NCI-H226 (cell line): ENCODE measurements around the gene TBC1D8.
"Not testable (repeated sequence)": the region's sequence is repeated elsewhere in the genome, so short reads cannot be mapped to it uniquely, and the experiment has no call there.

Experiments
- DNase-seq: peaks from one replicate; pipeline ENCODE4 v3.0.0-alpha.2; 2015

Gene TBC1D8

GRCh38 chr2:101151146-101151858 lies at the start of gene TBC1D8:
Gene TBC1D8, minus strand, starts transcription at chr2:101151382. Its CDS starts 129 bp downstream, at chr2:101151253.
- DNase-seq, result peak; percentile 77

- no peak for DNase-seq
Observed at GRCh38 chr2:101200676-101201075, 49.5 kb upstream of the TBC1D8 start.

GRCh38 chr2:101199251-101199791 lies 48.1 kb upstream of the TBC1D8 start:
- no peak for DNase-seq

- no peak for DNase-seq
Observed at GRCh38 chr2:101197814-101198213, 46.6 kb upstream of the TBC1D8 start.

GRCh38 chr2:101197215-101197745 lies 46.1 kb upstream of the TBC1D8 start:
- DNase-seq, result no peak

GRCh38 chr2:101195871-101196661 lies 44.9 kb upstream of the TBC1D8 start:
- no peak for DNase-seq

GRCh38 chr2:101193033-101193626 lies 41.9 kb upstream of the TBC1D8 start:
- DNase-seq, result no peak

GRCh38 chr2:101190747-101191516 lies 39.8 kb upstream of the TBC1D8 start:
- no peak for DNase-seq

- no peak for DNase-seq
Observed at GRCh38 chr2:101188683-101189405, 37.7 kb upstream of the TBC1D8 start.

- no peak for DNase-seq
Observed at GRCh38 chr2:101187131-101187530, 35.9 kb upstream of the TBC1D8 start.

GRCh38 chr2:101185656-101186055 lies 34.5 kb upstream of the TBC1D8 start:
- no peak for DNase-seq

GRCh38 chr2:101185085-101185484 lies 33.9 kb upstream of the TBC1D8 start:
- no peak for DNase-seq

- DNase-seq, result no peak
Observed at GRCh38 chr2:101179982-101180381, 28.8 kb upstream of the TBC1D8 start.

- DNase-seq, result no peak
Observed at GRCh38 chr2:101176803-101177202, 25.6 kb upstream of the TBC1D8 start.

- DNase-seq, result no peak
Observed at GRCh38 chr2:101175991-101176390, 24.8 kb upstream of the TBC1D8 start.

GRCh38 chr2:101173707-101174295 lies 22.6 kb upstream of the TBC1D8 start:
- DNase-seq, result no peak

- DNase-seq, result not testable (repeated sequence)
Observed at GRCh38 chr2:101169822-101170221, 18.6 kb upstream of the TBC1D8 start.

GRCh38 chr2:101168706-101169105 lies 17.5 kb upstream of the TBC1D8 start:
- DNase-seq, result no peak

- not testable (repeated sequence) for DNase-seq
Observed at GRCh38 chr2:101167532-101167931, 16.4 kb upstream of the TBC1D8 start.

GRCh38 chr2:101164021-101164420 lies 12.8 kb upstream of the TBC1D8 start:
- no peak for DNase-seq
